Activated naive CD4-positive, alpha-beta T cell treated with anti-CD3 and anti-CD28 coated beads, Interleukin-2, amount 10 ng/mL, durations not matched to agents 7 days and 5 days (primary cell): Measurements from ENCODE around the gene NRIP1.
A peak's percentile ranks its signal among the peaks of the same experiment; 100 is the strongest.

Experiments
- CTCF ChIA-PET: fragments of 350-600 bp; sonication (Branson Sonifier 250); formaldehyde crosslinking; loops from one replicate; lab custom pipeline; 2021; ENCODE audit warnings: antibody characterized with exemption; lab: Charles Lee
- DNase-seq: peaks from one replicate; pipeline ENCODE4 v3.0.0-alpha.2; 2020
- H3K27ac Mint-ChIP-seq: one replicate; pipeline ENCODE4 v1.8.0; 2021; ENCODE audit warnings: mild to moderate bottlenecking, moderate library complexity, mixed read lengths
- H3K27me3 Mint-ChIP-seq: one replicate; pipeline ENCODE4 v1.8.0; 2021; ENCODE audit warnings: mild to moderate bottlenecking, mixed read lengths
- H3K36me3 Mint-ChIP-seq: one replicate; pipeline ENCODE4 v1.8.0; 2021; ENCODE audit warnings: mixed read lengths
- H3K4me1 Mint-ChIP-seq: one replicate; pipeline ENCODE4 v1.8.0; 2021; ENCODE audit warnings: mixed read lengths
- H3K4me3 Mint-ChIP-seq: one replicate; pipeline ENCODE4 v1.8.0; 2021; ENCODE audit warnings: mild to moderate bottlenecking, moderate library complexity, mixed read lengths
- H3K9me3 Mint-ChIP-seq: one replicate; pipeline ENCODE4 v1.8.0; 2021; ENCODE audit warnings: mixed read lengths

NRIP1 gene

GRCh38 chr21:15064576-15065391 is at the start of gene NRIP1:
Gene NRIP1, minus strand, starts transcription at chr21:15065000. Its CDS starts 96,808 bp downstream, at chr21:14968192.
- Mint-ChIP-seq H3K9me3 (no peaks in the 10 kb centered on the region), H3K27ac (peak within 1 kb of the TSS; percentile 97), H3K4me3 (peak within 1 kb of the TSS; percentile 97), H3K36me3 (peaks cover 6% of the 10 kb centered on the region), H3K4me1 (peaks cover 48% of the 10 kb centered on the region), H3K27me3 (peaks cover 5% of the 10 kb centered on the region)
- CTCF ChIA-PET = interaction anchor here (1.7 kb wide), 1 partner anchor 418 kb away, joined by 5 read pairs; no protein-coding TSS in a partner anchor
- DNase-seq = peak; percentile 89

- no peaks in the 10 kb centered on the region for H3K9me3 Mint-ChIP-seq
- H3K27ac Mint-ChIP-seq = no peak overlapping the region
- H3K4me3 Mint-ChIP-seq = no peak overlapping the region
- H3K36me3 Mint-ChIP-seq = no peaks in the 10 kb centered on the region
- no peaks in the 10 kb centered on the region for H3K27me3 Mint-ChIP-seq
- H3K4me1 Mint-ChIP-seq = no peaks in the 10 kb centered on the region
- DNase-seq = no peak
- CTCF ChIA-PET = no interaction called here
Observed at GRCh38 chr21:15112858-15113257, 48.1 kb upstream of the NRIP1 start.

DNA sequence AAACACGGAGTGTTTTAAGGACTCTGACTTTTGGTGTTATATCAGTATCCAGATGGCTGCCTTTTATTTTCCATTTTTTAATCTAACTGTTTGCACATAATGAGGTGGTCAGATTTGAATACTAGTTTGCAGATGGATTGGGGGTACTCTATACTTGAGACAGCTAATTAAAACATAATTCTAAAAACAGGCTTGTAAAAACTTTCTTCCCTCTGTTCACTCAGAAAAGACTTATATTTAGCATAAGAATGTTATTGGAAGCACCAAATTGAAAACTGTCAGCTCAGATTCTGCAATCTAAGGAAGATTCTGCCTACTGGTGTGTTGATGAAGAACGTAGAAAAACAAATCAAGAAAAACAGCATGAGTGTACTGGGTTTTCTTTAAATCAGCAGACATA is 44.0 kb upstream of the NRIP1 start:
- H3K36me3 Mint-ChIP-seq = no peaks in the 10 kb centered on the region
- H3K27me3 Mint-ChIP-seq = no peaks in the 10 kb centered on the region
- DNase-seq = no peak
- H3K4me1 Mint-ChIP-seq = no peaks in the 10 kb centered on the region
- no peak overlapping the region for H3K4me3 Mint-ChIP-seq
- H3K27ac Mint-ChIP-seq = no peak overlapping the region
- CTCF ChIA-PET = no interaction called here
- H3K9me3 Mint-ChIP-seq = no peaks in the 10 kb centered on the region

DNA sequence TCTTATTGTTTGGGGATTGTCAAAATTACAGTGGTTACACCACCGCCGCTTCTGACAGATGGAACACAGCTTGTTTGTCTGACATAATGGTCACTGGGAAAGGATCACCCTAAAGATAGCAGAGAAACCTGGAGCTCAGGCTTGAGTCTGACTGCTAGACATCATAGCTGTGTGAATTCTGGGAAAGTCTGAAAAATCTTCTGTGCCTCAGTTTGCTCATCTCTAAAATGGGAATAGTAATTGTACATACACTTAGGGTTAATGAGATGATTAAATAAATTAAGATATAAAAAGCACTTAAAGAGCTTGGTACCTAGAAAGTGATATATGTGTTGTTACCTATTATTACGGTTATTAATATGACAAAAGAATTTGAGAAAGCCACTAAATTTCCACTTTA is 39.7 kb upstream of the NRIP1 start:
- CTCF ChIA-PET = interaction anchor here (1.1 kb wide), 1 partner anchor 241 kb away, joined by 3 read pairs; no protein-coding TSS in a partner anchor
- H3K4me1 Mint-ChIP-seq = no peaks in the 10 kb centered on the region
- DNase-seq = no peak

GRCh38 chr21:15098908-15099307 is 34.1 kb upstream of the NRIP1 start:
- Mint-ChIP-seq H3K27me3 (no peaks in the 10 kb centered on the region), H3K36me3 (no peaks in the 10 kb centered on the region), H3K27ac (no peak overlapping the region), H3K9me3 (no peaks in the 10 kb centered on the region), H3K4me1 (no peaks in the 10 kb centered on the region), H3K4me3 (no peak overlapping the region)
- no peak for DNase-seq
- CTCF ChIA-PET = no interaction called here

More for the DNA sequence above, 39.7 kb upstream of the NRIP1 start:
- no peaks in the 10 kb centered on the region for H3K27me3 Mint-ChIP-seq
- H3K27ac Mint-ChIP-seq = no peak overlapping the region
- H3K36me3 Mint-ChIP-seq = no peaks in the 10 kb centered on the region
- no peaks in the 10 kb centered on the region for H3K9me3 Mint-ChIP-seq
- no peak overlapping the region for H3K4me3 Mint-ChIP-seq

GRCh38 chr21:15098181-15098580 is 33.4 kb upstream of the NRIP1 start:
- H3K27me3 Mint-ChIP-seq = no peaks in the 10 kb centered on the region
- H3K4me1 Mint-ChIP-seq = no peaks in the 10 kb centered on the region

GRCh38 chr21:15097580-15097979 is 32.8 kb upstream of the NRIP1 start:
- Mint-ChIP-seq H3K4me3 (no peak overlapping the region), H3K27ac (no peak overlapping the region), H3K36me3 (no peaks in the 10 kb centered on the region), H3K4me1 (no peaks in the 10 kb centered on the region), H3K9me3 (no peaks in the 10 kb centered on the region), H3K27me3 (no peaks in the 10 kb centered on the region)
- no peak for DNase-seq
- CTCF ChIA-PET = no interaction called here

More at GRCh38 chr21:15098181-15098580, 33.4 kb upstream of the NRIP1 start:
- no peak for DNase-seq
- no peaks in the 10 kb centered on the region for H3K9me3 Mint-ChIP-seq
- H3K36me3 Mint-ChIP-seq = no peaks in the 10 kb centered on the region
- CTCF ChIA-PET = no interaction called here
- H3K27ac Mint-ChIP-seq = no peak overlapping the region
- H3K4me3 Mint-ChIP-seq = no peak overlapping the region

GRCh38 chr21:15096146-15096545 is 31.3 kb upstream of the NRIP1 start:
- Mint-ChIP-seq H3K27ac (no peak overlapping the region), H3K4me1 (no peaks in the 10 kb centered on the region), H3K9me3 (no peaks in the 10 kb centered on the region), H3K36me3 (no peaks in the 10 kb centered on the region), H3K4me3 (no peak overlapping the region), H3K27me3 (no peaks in the 10 kb centered on the region)
- no peak for DNase-seq
- CTCF ChIA-PET = no interaction called here

DNA sequence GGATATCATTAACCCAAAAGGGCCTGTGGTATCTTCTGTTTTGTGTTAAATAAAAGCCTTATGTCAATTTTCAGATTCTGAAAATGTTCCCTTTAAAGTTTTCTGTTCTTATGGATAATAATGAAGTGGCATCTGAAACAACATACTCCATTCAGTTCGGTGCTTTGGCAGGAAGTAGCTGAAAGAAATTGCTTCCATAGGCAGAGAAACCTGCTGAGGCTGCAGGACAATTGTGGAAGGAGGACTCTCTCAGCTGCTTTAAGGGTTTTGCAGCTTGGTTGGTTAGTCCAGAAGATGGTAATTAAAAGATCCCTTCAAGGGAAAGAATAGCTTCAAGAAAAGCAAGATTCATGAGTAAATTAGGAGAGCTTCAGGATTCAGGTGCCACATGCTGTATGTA is 30.5 kb upstream of the NRIP1 start:
- CTCF ChIA-PET = no interaction called here
- Mint-ChIP-seq H3K4me3 (no peak overlapping the region), H3K27ac (no peak overlapping the region), H3K9me3 (no peaks in the 10 kb centered on the region), H3K27me3 (no peaks in the 10 kb centered on the region), H3K36me3 (no peaks in the 10 kb centered on the region), H3K4me1 (no peaks in the 10 kb centered on the region)
- no peak for DNase-seq

GRCh38 chr21:15094706-15095105 is 29.9 kb upstream of the NRIP1 start:
- H3K4me1 Mint-ChIP-seq = no peaks in the 10 kb centered on the region
- no peak overlapping the region for H3K4me3 Mint-ChIP-seq
- H3K9me3 Mint-ChIP-seq = no peaks in the 10 kb centered on the region
- no peaks in the 10 kb centered on the region for H3K36me3 Mint-ChIP-seq
- CTCF ChIA-PET = interaction anchor here (0.9 to 1.0 kb wide), 2 partner anchors 142 to 230 kb away, joined by 3 to 4 read pairs; no protein-coding TSS in a partner anchor
- H3K27ac Mint-ChIP-seq = no peak overlapping the region
- no peaks in the 10 kb centered on the region for H3K27me3 Mint-ChIP-seq
- DNase-seq = no peak

DNA sequence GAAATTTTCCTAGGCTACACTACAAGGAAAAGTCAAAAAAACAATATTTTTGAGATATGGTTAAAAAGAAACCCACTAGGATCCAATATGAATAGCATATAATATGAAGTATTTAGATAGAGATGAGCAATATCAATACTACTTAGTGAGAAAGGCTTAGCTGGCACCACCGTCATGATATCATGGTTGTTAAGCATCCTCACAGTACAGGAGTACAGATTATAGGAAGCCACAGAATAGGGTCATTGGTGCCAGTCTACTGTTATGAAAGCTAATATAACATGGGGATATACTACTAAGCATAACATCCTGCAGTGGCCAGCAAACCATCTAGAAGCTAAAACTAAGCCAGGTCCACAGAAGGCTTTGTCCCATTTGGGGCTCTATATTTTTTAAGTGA is 28.4 kb upstream of the NRIP1 start:
- Mint-ChIP-seq H3K4me3 (no peak overlapping the region), H3K27me3 (no peaks in the 10 kb centered on the region), H3K36me3 (no peaks in the 10 kb centered on the region), H3K27ac (no peak overlapping the region), H3K4me1 (no peaks in the 10 kb centered on the region), H3K9me3 (no peaks in the 10 kb centered on the region)
- no peak for DNase-seq
- CTCF ChIA-PET = interaction anchor here (0.6 kb wide), 1 partner anchor 190 kb away, joined by 3 read pairs; no protein-coding TSS in a partner anchor

GRCh38 chr21:15092745-15093144 is 27.9 kb upstream of the NRIP1 start:
- Mint-ChIP-seq H3K4me3 (no peak overlapping the region), H3K4me1 (no peaks in the 10 kb centered on the region), H3K36me3 (no peaks in the 10 kb centered on the region), H3K9me3 (no peaks in the 10 kb centered on the region), H3K27ac (no peak overlapping the region), H3K27me3 (no peaks in the 10 kb centered on the region)
- no peak for DNase-seq
- CTCF ChIA-PET = interaction anchor here (0.6 kb wide), 1 partner anchor 191 kb away, joined by 3 read pairs; no protein-coding TSS in a partner anchor

DNA sequence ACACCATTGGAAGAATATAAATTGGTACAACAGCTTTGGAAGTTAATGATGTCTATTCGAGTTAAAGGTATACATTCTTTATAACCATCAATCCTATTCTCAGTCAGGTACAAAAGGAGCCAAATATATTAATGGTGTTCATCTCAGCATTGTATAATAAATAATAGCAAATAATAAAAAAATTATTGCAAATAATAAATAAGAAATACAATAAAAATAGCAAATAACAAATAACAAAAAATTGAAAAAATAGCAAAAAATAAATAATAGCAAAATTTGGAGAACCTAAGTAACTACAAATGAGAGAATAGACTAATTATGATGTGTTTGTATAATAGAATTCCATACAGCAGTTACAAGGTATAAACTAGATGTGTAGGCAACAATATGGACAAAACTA is 25.6 kb upstream of the NRIP1 start:
- no peaks in the 10 kb centered on the region for H3K36me3 Mint-ChIP-seq
- CTCF ChIA-PET = no interaction called here
- DNase-seq = no peak
- no peaks in the 10 kb centered on the region for H3K4me1 Mint-ChIP-seq
- H3K27me3 Mint-ChIP-seq = no peaks in the 10 kb centered on the region
- no peak overlapping the region for H3K27ac Mint-ChIP-seq
- no peak overlapping the region for H3K4me3 Mint-ChIP-seq
- H3K9me3 Mint-ChIP-seq = no peaks in the 10 kb centered on the region

GRCh38 chr21:15088488-15088887 is 23.7 kb upstream of the NRIP1 start:
- Mint-ChIP-seq H3K4me3 (no peak overlapping the region), H3K27me3 (no peaks in the 10 kb centered on the region), H3K27ac (no peak overlapping the region), H3K4me1 (no peaks in the 10 kb centered on the region), H3K9me3 (no peaks in the 10 kb centered on the region), H3K36me3 (no peaks in the 10 kb centered on the region)
- no peak for DNase-seq
- CTCF ChIA-PET = no interaction called here

DNA sequence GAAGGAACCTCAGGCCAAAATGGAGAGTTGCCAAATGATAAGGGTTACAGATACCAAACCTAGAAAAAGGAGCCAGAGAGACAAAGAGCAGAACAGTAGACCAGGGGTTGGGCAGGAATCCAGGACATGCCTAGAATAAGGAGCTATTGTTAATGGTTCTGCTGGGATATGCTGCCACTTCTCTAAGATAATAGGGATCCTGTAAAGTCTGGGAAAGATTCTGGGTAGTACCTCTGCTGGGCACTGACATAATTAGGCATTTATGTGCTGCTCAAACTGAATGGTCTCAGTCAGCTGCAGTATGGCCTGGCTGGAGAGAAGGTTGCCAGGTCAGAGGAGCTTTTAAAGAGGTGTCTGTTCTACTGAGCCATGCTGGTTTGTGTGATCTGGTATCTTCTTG is 19.9 kb upstream of the NRIP1 start:
- Mint-ChIP-seq H3K4me3 (no peak overlapping the region), H3K9me3 (no peaks in the 10 kb centered on the region), H3K4me1 (no peaks in the 10 kb centered on the region), H3K27ac (no peak overlapping the region), H3K36me3 (no peaks in the 10 kb centered on the region), H3K27me3 (no peaks in the 10 kb centered on the region)
- CTCF ChIA-PET = no interaction called here
- DNase-seq = no peak
